ENCODE data around the gene PPP1R3E. TPM values are rescaled to one million over a fixed set of nuclear protein-coding genes. Genes with fewer than 3 reads are reported as not detected.
"Not testable (repeated sequence)": the region's sequence is repeated elsewhere in the genome, so short reads cannot be mapped to it uniquely, and the experiment has no call there.

The PPP1R3E gene
- total RNA-seq, 1 experiment from 2014 or later, result 70.4 TPM

GRCh38 chr14:23281247-23281646 lies 21.4 kb downstream of the PPP1R3E start:
- no peak overlapping the region for H3K9ac ChIP-seq (ENCODE audit: low read length)

GRCh38 chr14:23277928-23278327 lies 24.7 kb downstream of the PPP1R3E start:
- H3K27me3 ChIP-seq (ENCODE audit: low read length); H3K36me3 ChIP-seq (ENCODE audit: insufficient read depth, low read length); H3K9me3 ChIP-seq (ENCODE audit: low read length); DNase-seq; H3K27ac ChIP-seq (ENCODE audit: low read length); H3K9me2 ChIP-seq (replicated peaks; ENCODE audit: insufficient read depth, low read length); H3K4me1 ChIP-seq (ENCODE audit: low read length); H3K9ac ChIP-seq (ENCODE audit: low read length); H4K20me1 ChIP-seq (ENCODE audit: insufficient read depth, low read depth, low read length); H3K79me2 ChIP-seq (ENCODE audit: low read length); H3K4me2 ChIP-seq (ENCODE audit: low read depth, low read length, poor library complexity, severe bottlenecking); H3K4me3 ChIP-seq (ENCODE audit: low read length); H2AFZ ChIP-seq (ENCODE audit: low read length): not testable (repeated sequence)

More at GRCh38 chr14:23281247-23281646, 21.4 kb downstream of the PPP1R3E start:
- no peaks in the 10 kb centered on the region for H3K27me3 ChIP-seq (ENCODE audit: low read length)
- H3K4me3 ChIP-seq (ENCODE audit: low read length), result no peak overlapping the region
- no peak overlapping the region for H3K4me2 ChIP-seq (ENCODE audit: low read depth, low read length, poor library complexity, severe bottlenecking)
- no peak overlapping the region for H2AFZ ChIP-seq (ENCODE audit: low read length)
- H3K4me1 ChIP-seq (ENCODE audit: low read length), result peaks cover 9% of the 10 kb centered on the region
- H4K20me1 ChIP-seq (ENCODE audit: insufficient read depth, low read depth, low read length), result peaks cover 4% of the 10 kb centered on the region; the same call in 1 of the 2 replicates
- H3K36me3 ChIP-seq (ENCODE audit: insufficient read depth, low read length), result no peaks in the 10 kb centered on the region
- no peaks in the 10 kb centered on the region for H3K9me2 ChIP-seq (replicated peaks; ENCODE audit: insufficient read depth, low read length)
- DNase-seq, result no peak
- H3K9me3 ChIP-seq (ENCODE audit: low read length), result no peaks in the 10 kb centered on the region
- H3K27ac ChIP-seq (ENCODE audit: low read length), result no peak overlapping the region
- H3K79me2 ChIP-seq (ENCODE audit: low read length), result peaks cover 12% of the 10 kb centered on the region; the same call in 1 of the 2 replicates

GRCh38 chr14:23277189-23277588 lies 25.5 kb downstream of the PPP1R3E start:
- Histone ChIP-seq H3K36me3 (ENCODE audit: insufficient read depth, low read length) (no peaks in the 10 kb centered on the region), H3K4me3 (ENCODE audit: low read length) (no peak overlapping the region), H3K79me2 (ENCODE audit: low read length) (no peaks in the 10 kb centered on the region), H3K9ac (ENCODE audit: low read length) (no peak overlapping the region), H3K9me2 (replicated peaks; ENCODE audit: insufficient read depth, low read length) (no peaks in the 10 kb centered on the region), H3K9me3 (ENCODE audit: low read length) (no peaks in the 10 kb centered on the region), H3K27ac (ENCODE audit: low read length) (no peak overlapping the region), H3K27me3 (ENCODE audit: low read length) (no peaks in the 10 kb centered on the region), H3K4me1 (ENCODE audit: low read length) (no peaks in the 10 kb centered on the region), H4K20me1 (ENCODE audit: insufficient read depth, low read depth, low read length) (peaks cover 4% of the 10 kb centered on the region; the same call in 1 of the 2 replicates), H2AFZ (ENCODE audit: low read length) (no peak overlapping the region), H3K4me2 (ENCODE audit: low read depth, low read length, poor library complexity, severe bottlenecking) (no peak overlapping the region)
- no peak for DNase-seq

- H3K9me3 ChIP-seq (ENCODE audit: low read length), result no peaks in the 10 kb centered on the region
- H3K4me3 ChIP-seq (ENCODE audit: low read length), result no peak overlapping the region
- no peaks in the 10 kb centered on the region for H3K9me2 ChIP-seq (replicated peaks; ENCODE audit: insufficient read depth, low read length)
- H4K20me1 ChIP-seq (ENCODE audit: insufficient read depth, low read depth, low read length), result no peaks in the 10 kb centered on the region
- H3K4me1 ChIP-seq (ENCODE audit: low read length), result no peaks in the 10 kb centered on the region
- no peaks in the 10 kb centered on the region for H3K27me3 ChIP-seq (ENCODE audit: low read length)
- H3K79me2 ChIP-seq (ENCODE audit: low read length), result no peaks in the 10 kb centered on the region
- no peak overlapping the region for H2AFZ ChIP-seq (ENCODE audit: low read length)
- no peak for DNase-seq
- H3K36me3 ChIP-seq (ENCODE audit: insufficient read depth, low read length), result no peaks in the 10 kb centered on the region
- H3K27ac ChIP-seq (ENCODE audit: low read length), result no peak overlapping the region
- no peak overlapping the region for H3K9ac ChIP-seq (ENCODE audit: low read length)
- H3K4me2 ChIP-seq (ENCODE audit: low read depth, low read length, poor library complexity, severe bottlenecking), result no peak overlapping the region
These were observed 27.2 kb downstream of the PPP1R3E start for GRCh38 chr14:23275412-23275811.

GRCh38 chr14:23269193-23269592 lies 33.5 kb downstream of the PPP1R3E start:
- Histone ChIP-seq H3K27me3 (ENCODE audit: low read length) (no peaks in the 10 kb centered on the region), H2AFZ (ENCODE audit: low read length) (no peak overlapping the region), H3K4me1 (ENCODE audit: low read length) (no peaks in the 10 kb centered on the region), H3K4me2 (ENCODE audit: low read depth, low read length, poor library complexity, severe bottlenecking) (no peak overlapping the region), H3K9me3 (ENCODE audit: low read length) (no peaks in the 10 kb centered on the region), H3K9me2 (replicated peaks; ENCODE audit: insufficient read depth, low read length) (no peaks in the 10 kb centered on the region), H3K4me3 (ENCODE audit: low read length) (no peak overlapping the region), H3K36me3 (ENCODE audit: insufficient read depth, low read length) (no peaks in the 10 kb centered on the region), H3K27ac (ENCODE audit: low read length) (no peak overlapping the region), H3K79me2 (ENCODE audit: low read length) (no peaks in the 10 kb centered on the region), H3K9ac (ENCODE audit: low read length) (no peak overlapping the region), H4K20me1 (ENCODE audit: insufficient read depth, low read depth, low read length) (no peaks in the 10 kb centered on the region)
- no peak for DNase-seq

GRCh38 chr14:23260849-23261248 lies 41.8 kb downstream of the PPP1R3E start:
- not testable (repeated sequence) for H2AFZ ChIP-seq (ENCODE audit: low read length); H3K36me3 ChIP-seq (ENCODE audit: insufficient read depth, low read length); H3K9me3 ChIP-seq (ENCODE audit: low read length); H4K20me1 ChIP-seq (ENCODE audit: insufficient read depth, low read depth, low read length); H3K4me2 ChIP-seq (ENCODE audit: low read depth, low read length, poor library complexity, severe bottlenecking); DNase-seq; H3K4me1 ChIP-seq (ENCODE audit: low read length); H3K27ac ChIP-seq (ENCODE audit: low read length); H3K9ac ChIP-seq (ENCODE audit: low read length); H3K4me3 ChIP-seq (ENCODE audit: low read length); H3K27me3 ChIP-seq (ENCODE audit: low read length); H3K9me2 ChIP-seq (replicated peaks; ENCODE audit: insufficient read depth, low read length); H3K79me2 ChIP-seq (ENCODE audit: low read length)

GRCh38 chr14:23259426-23259825 lies 43.2 kb downstream of the PPP1R3E start:
- no peak overlapping the region for H2AFZ ChIP-seq (ENCODE audit: low read length)

GRCh38 chr14:23258256-23258655 lies 44.4 kb downstream of the PPP1R3E start:
- no peaks in the 10 kb centered on the region for H4K20me1 ChIP-seq (ENCODE audit: insufficient read depth, low read depth, low read length)
- H3K4me2 ChIP-seq (ENCODE audit: low read depth, low read length, poor library complexity, severe bottlenecking), result no peak overlapping the region
- no peaks in the 10 kb centered on the region for H3K36me3 ChIP-seq (ENCODE audit: insufficient read depth, low read length)
- H3K4me1 ChIP-seq (ENCODE audit: low read length), result no peaks in the 10 kb centered on the region
- H3K9me3 ChIP-seq (ENCODE audit: low read length), result no peaks in the 10 kb centered on the region
- no peak overlapping the region for H2AFZ ChIP-seq (ENCODE audit: low read length)
- H3K4me3 ChIP-seq (ENCODE audit: low read length), result no peak overlapping the region
- no peaks in the 10 kb centered on the region for H3K9me2 ChIP-seq (replicated peaks; ENCODE audit: insufficient read depth, low read length)
- no peak overlapping the region for H3K27ac ChIP-seq (ENCODE audit: low read length)
- no peaks in the 10 kb centered on the region for H3K79me2 ChIP-seq (ENCODE audit: low read length)
- H3K9ac ChIP-seq (ENCODE audit: low read length), result no peak overlapping the region
- H3K27me3 ChIP-seq (ENCODE audit: low read length), result no peaks in the 10 kb centered on the region
- DNase-seq, result no peak

More at GRCh38 chr14:23259426-23259825, 43.2 kb downstream of the PPP1R3E start:
- no peaks in the 10 kb centered on the region for H4K20me1 ChIP-seq (ENCODE audit: insufficient read depth, low read depth, low read length)
- no peaks in the 10 kb centered on the region for H3K36me3 ChIP-seq (ENCODE audit: insufficient read depth, low read length)
- H3K9me3 ChIP-seq (ENCODE audit: low read length), result no peaks in the 10 kb centered on the region
- no peaks in the 10 kb centered on the region for H3K9me2 ChIP-seq (replicated peaks; ENCODE audit: insufficient read depth, low read length)
- no peaks in the 10 kb centered on the region for H3K4me1 ChIP-seq (ENCODE audit: low read length)
- no peak overlapping the region for H3K27ac ChIP-seq (ENCODE audit: low read length)
- H3K27me3 ChIP-seq (ENCODE audit: low read length), result no peaks in the 10 kb centered on the region
- H3K79me2 ChIP-seq (ENCODE audit: low read length), result no peaks in the 10 kb centered on the region
- H3K9ac ChIP-seq (ENCODE audit: low read length), result no peak overlapping the region
- no peak overlapping the region for H3K4me3 ChIP-seq (ENCODE audit: low read length)
- no peak overlapping the region for H3K4me2 ChIP-seq (ENCODE audit: low read depth, low read length, poor library complexity, severe bottlenecking)
- DNase-seq, result no peak

All from Karpas-422 (cell line).